ENCODE data around the gene TRPM8.

Gene TRPM8

GRCh38 chr2:234048049-234048448 lies 130.9 kb downstream of the TRPM8 start:
- no peak for DNase-seq (ENCODE audit: low read depth)

- no peak for DNase-seq (ENCODE audit: low read depth)
Measured at GRCh38 chr2:234050455-234051135, 133.4 kb downstream of the TRPM8 start, which contains the start of gene SPP2. SPP2 (plus strand) TSS chr2:234050702; CDS start chr2:234050787, 85 bp downstream.

DNA sequence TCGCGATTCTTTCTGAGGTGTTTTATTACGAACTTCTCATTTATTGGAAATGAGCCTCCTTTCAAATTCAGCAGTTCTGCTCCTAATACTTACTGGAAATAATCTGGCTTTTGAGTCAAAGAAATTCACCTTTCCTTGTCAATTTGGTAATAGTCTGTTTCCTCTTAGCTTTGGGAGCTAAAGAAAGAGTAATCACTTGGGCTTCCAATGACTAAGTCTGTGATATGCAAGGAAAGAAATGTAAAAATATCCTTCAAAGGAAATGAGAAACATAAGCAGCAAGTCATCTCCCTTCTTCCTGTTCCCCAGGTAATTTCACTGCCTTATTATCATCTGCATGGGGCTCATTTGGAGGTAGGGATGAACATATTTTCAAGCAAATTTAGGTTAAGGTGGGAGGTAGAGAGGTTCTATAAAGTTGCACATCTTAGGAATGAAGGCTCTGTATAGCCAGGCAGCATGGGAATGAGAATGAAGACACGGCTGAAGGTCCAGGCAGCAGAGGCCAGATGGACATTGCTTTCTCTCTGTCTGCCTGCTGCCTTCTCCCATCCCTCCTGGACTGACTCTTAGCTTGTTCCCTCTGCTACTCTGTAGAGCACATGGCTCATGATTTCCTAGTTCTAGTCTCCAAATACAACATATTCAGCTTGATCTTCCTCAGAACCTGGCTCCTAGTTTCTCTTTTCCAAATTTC lies 134.3 kb downstream of the TRPM8 start:
- DNase-seq (ENCODE audit: low read depth): no peak

GRCh38 chr2:234058881-234059280 lies 141.7 kb downstream of the TRPM8 start:
- DNase-seq (ENCODE audit: low read depth): no peak

DNA sequence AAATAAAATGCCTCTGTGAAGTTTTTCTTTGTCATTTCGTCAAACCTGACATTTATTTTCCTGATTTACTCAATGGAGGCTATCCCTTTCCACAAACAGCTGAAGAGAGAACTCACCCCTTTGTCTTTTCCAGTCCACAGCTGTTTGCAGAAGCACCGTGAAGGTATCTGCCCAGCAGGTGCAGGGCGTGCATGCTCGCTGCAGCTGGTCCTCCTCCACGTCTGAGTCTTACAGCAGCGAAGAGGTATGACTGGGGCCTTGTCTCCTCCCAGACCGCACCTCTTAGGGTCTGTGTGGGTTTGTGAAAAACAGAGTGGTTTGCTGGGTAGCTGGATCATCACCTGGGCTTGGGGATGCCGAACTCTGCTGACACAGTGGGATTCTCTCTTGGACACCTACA lies 143.1 kb downstream of the TRPM8 start:
- DNase-seq (ENCODE audit: low read depth): no peak

DNA sequence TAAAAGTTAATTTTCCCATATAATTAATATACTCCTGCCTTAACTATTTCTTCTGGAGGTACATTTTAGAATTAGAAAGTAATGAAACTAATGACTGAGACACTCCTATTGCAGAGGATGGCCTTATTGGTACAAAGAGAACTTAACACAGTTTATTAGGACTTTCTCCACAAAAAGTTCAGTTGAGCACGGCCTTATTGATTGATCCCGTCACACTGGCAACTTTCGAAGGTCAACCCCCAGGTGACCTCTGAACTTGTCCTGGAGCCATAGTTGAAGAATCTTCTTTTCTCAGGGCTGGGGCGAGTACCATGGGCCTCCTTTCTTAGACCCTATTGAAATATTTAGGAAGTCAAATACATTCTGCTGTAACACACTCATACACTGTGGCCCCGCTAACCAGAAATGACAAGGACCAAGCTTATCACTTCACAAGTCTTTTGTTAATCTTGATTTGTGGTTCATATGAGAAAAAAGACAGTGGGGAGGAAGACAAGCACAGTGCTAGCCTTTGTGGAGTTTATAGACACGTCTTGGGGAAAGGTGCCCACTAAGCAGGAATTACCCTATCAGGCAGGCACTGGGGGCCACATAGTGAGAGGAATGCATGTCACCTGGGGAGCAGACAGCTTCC lies 144.6 kb downstream of the TRPM8 start:
- DNase-seq (ENCODE audit: low read depth): no peak

DNA sequence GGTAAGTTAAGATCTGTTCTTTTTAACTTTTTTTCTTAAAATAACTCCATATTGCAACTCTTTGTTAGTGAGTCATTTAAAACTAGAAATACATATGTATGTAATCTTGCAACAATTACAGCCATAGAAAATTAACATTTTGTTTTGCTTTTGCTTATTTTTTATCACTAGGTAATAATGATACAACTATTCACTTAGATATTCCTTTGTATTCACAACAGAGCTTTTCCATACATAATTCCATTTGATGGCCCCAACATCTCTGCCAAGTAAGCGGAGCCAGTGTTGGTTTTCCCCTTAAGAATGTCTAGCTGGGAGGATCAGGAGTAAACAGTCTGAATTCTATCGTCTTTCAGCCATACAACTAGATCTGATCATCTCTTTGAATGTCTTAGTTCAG lies 149.4 kb downstream of the TRPM8 start:
- DNase-seq (ENCODE audit: low read depth): no peak
